Amniotic epithelial cell (primary cell): ENCODE results near the gene CEND1.

ENCODE experiments used
- DNase-seq: peaks from one replicate; pipeline ENCODE4 v3.0.0-alpha.2; 2010; ENCODE audit warnings: low read depth

The CEND1 gene

GRCh38 chr11:827146-827896, 37.4 kb upstream of the CEND1 start:
- no peak for DNase-seq

DNA sequence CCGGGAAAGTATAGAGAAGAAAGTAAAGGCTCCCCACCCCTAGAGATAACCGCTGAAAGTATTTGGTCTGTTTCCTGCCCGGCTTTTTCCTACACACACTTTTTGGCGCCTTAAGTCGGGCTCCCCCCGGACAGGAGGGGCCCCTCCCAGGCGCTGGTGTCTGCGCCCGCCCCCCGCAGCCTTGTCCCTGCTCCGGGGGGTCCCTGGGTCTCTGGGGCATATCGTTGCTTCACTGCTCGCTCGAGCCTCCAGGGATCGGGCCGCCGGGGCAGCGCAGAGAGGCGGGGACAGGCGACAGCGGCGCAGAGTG, 36.9 kb upstream of the CEND1 start:
- no peak for DNase-seq

- DNase-seq: no peak
These were observed 36.3 kb upstream of the CEND1 start for GRCh38 chr11:826227-826621.

GRCh38 chr11:825366-826226, 35.7 kb upstream of the CEND1 start:
- DNase-seq: no peak

- DNase-seq: no peak
These were observed 35.1 kb upstream of the CEND1 start for GRCh38 chr11:824942-825341.

- no peak for DNase-seq
These were observed 34.5 kb upstream of the CEND1 start for GRCh38 chr11:824292-824880.

GRCh38 chr11:823441-824291, 33.8 kb upstream of the CEND1 start:
- DNase-seq: no peak

- no peak for DNase-seq
These were observed 31.9 kb upstream of the CEND1 start for GRCh38 chr11:821512-822371.

GRCh38 chr11:820655-821511, 31.0 kb upstream of the CEND1 start:
- peak; percentile 62 for DNase-seq

DNA sequence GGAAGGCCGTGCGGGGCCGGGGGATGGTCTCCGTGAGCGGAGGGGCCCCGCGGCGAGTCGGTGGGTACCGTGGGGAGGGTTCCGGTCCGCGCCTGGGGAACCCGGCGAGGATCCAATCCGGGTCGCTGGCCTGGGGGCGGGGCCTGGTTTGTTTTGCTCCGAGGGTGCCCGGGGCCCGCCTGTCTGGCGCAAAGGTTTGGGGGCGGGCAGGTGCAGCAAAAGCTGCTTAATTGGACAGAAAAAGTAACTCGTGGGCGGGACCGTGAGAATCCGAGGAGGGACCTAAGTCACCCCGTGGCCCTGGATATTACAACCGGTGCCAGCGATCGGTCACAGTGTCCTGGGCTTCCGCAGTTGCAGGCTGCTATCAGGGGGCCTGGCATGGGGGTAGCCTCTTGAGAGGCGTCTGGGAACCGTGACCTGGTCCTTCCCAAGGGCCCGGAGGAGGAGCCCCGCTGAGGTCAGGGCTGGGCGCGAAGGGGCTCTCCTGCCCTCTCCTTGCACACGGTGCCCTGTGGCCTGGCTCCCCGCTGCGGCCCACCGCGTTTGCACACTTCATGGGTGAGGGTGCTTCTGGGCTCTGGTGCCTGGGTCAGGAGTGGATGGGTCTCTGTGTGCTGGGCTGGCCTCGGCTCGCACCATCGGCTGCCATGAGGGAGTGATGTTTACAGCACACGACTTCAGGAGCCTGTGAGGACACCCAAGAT, 30.2 kb upstream of the CEND1 start:
- peak; percentile 63 for DNase-seq

GRCh38 chr11:819129-819931, 29.4 kb upstream of the CEND1 start:
- peak; percentile 68 for DNase-seq

DNA sequence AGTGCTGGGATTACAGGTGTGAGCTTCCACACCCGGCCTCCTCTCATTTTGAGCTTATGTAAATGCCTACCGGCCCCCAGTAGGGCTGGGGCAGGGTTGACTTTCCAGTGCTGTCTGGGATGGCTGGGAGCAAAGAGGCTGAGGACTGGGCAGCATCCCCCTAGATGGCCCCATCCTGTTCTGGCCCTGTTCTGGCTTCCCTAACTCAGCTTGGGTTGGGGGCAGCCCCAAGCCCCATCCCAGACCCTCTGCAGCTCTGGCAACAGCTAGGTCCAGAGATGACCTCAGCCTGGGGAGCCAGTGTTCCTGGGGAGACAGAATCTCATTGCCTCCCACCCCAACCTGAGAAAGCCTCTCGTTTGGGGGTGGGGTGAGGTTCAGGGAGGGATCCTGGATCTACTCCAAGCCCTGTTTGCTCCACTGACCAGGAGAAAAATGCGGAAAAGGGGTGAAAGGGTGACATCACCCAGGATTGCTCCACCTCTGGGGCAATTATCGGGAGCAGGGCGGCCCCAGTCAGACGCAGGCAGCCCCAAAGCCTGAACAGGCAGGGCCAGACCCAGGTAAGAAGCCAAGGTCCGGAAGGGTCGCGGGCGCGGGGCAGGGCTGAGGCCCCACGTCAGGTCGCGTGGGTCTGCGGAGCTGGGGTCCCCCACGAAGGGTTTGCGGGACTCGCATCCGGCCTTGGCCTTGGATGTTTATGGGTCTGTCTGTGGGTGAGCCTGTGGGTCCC, 28.7 kb upstream of the CEND1 start, which contains the start of gene PNPLA2:
PNPLA2 (plus strand) TSS at position 519 of the 733 bp plus-strand sequence. CDS start 805 bp downstream, outside the sequence.
- peak; percentile 85 for DNase-seq

GRCh38 chr11:816433-816779, 26.5 kb upstream of the CEND1 start:
- no peak for DNase-seq

GRCh38 chr11:815675-816432, 26.0 kb upstream of the CEND1 start:
- DNase-seq: no peak

- DNase-seq: no peak
These were observed 23.7 kb upstream of the CEND1 start for GRCh38 chr11:813456-814096.

DNA sequence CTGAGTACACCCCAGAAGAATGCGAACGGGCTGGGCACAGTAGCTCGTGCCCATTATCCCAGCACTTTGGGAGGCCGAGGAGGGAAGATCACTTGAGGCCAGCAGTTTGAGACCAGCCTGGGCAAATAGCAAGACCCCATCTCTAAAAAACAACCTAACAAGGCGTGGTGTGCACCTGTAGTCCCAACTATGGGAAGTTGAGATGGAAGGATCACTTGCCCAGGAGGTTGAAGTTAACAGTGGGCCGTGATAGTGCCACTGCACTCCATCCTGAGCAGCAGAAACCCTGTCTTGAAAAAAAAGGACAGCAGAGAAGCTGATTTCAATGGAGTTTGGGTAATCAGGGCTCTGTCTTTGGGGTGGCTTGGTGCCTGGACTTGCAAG, 23.2 kb upstream of the CEND1 start:
- no peak for DNase-seq

DNA sequence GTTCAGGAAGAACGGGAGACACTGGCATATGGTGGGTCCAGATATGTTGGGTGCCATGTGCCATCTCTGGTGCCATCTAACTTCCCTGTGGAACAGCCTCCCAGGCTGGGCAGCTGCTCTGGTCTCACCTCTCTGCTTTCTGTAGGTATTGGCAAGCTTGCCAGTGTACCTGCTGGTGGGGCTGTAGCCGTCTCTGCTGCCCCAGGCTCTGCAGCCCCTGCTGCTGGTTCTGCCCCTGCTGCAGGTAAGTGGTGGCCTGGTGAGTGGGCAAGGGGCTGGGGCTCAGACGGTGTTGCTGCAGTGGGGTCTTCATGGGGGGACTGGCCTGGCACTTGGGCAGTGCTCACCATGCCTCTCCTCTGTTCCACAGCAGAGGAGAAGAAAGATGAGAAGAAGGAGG, 22.5 kb upstream of the CEND1 start:
- DNase-seq: no peak
